Measurements from ENCODE around the gene FHIT.

FHIT gene

DNA sequence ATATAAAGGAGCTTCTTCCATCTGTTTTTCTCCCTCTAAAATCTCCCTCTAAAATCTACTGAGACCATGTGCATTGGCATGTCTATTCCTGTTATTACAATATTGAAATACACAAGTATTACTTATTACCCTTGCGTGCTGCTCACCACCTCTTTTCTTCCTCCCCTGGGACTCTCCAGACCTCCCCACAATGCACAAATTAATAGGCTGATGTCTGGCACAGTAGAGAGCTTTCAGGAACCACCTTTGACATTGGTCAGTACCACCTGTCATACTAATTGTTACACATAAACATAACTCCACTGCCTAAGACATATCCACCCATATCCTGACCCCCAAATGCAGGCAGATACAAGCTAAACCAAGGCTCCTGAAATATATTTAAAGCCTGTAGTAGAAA lies 722.6 kb downstream of the FHIT start:
- ChIA-PET CTCF (no interaction called here), POLR2A (ENCODE audit: low non-redundant PET) (no interaction called here)
- no peak for DNase-seq (ENCODE audit: low spot score)
- TF ChIP-seq, protein P1, sequence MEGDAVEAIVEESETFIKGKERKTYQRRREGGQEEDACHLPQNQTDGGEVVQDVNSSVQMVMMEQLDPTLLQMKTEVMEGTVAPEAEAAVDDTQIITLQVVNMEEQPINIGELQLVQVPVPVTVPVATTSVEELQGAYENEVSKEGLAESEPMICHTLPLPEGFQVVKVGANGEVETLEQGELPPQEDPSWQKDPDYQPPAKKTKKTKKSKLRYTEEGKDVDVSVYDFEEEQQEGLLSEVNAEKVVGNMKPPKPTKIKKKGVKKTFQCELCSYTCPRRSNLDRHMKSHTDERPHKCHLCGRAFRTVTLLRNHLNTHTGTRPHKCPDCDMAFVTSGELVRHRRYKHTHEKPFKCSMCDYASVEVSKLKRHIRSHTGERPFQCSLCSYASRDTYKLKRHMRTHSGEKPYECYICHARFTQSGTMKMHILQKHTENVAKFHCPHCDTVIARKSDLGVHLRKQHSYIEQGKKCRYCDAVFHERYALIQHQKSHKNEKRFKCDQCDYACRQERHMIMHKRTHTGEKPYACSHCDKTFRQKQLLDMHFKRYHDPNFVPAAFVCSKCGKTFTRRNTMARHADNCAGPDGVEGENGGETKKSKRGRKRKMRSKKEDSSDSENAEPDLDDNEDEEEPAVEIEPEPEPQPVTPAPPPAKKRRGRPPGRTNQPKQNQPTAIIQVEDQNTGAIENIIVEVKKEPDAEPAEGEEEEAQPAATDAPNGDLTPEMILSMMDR (conservative IDR thresholded peaks at IDR 0.05; ENCODE audit: low read depth): no peak
- no peak overlapping the region for H3K27ac ChIP-seq

DNA sequence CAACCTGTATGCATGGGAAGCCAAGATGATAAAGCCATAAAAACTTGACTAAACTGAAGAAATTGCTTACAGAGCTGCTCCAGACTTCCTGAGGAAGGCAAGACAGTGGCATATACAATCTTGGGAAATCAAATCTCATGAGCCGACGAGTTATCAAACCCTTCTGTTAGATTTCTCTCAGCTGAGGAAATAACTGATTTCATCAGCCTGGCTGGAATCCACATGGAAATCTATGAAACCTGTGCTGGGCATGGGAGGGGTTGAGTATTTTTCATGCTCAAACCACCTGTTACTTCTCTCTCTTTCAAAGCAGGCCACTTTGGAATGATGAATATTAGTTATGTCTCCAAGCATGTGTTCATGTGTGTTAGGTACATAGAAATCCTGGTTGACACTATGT lies 727.7 kb downstream of the FHIT start:
- TF ChIP-seq, protein P1 (conservative IDR thresholded peaks at IDR 0.05; ENCODE audit: low read depth): no peak
- CTCF ChIA-PET: no interaction called here
- POLR2A ChIA-PET (ENCODE audit: low non-redundant PET): no interaction called here
- no peak for DNase-seq (ENCODE audit: low spot score)
- no peak overlapping the region for H3K27ac ChIP-seq

DNA sequence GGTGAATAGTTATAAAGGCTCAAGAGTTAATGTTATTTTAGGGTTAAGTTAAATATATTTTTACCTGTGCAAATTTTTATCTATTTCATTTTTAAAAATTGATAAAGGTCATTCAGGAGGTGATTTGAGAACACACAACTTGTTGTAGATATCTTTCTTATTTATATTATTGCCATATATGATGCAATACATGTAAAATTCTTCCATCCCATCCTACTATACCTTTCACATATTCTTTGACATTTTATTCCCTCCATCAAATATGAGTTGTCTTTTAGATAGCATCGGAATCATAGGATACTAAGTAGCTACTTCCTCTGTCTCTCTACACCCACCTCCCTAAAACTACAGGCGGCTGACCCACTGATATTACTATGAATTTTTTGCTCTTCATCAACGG lies 734.1 kb downstream of the FHIT start:
- no peak overlapping the region for H3K27ac ChIP-seq
- TF ChIP-seq, protein P1 (conservative IDR thresholded peaks at IDR 0.05; ENCODE audit: low read depth): no peak
- DNase-seq (ENCODE audit: low spot score): no peak
- POLR2A ChIA-PET (ENCODE audit: low non-redundant PET): no interaction called here
- CTCF ChIA-PET: no interaction called here

DNA sequence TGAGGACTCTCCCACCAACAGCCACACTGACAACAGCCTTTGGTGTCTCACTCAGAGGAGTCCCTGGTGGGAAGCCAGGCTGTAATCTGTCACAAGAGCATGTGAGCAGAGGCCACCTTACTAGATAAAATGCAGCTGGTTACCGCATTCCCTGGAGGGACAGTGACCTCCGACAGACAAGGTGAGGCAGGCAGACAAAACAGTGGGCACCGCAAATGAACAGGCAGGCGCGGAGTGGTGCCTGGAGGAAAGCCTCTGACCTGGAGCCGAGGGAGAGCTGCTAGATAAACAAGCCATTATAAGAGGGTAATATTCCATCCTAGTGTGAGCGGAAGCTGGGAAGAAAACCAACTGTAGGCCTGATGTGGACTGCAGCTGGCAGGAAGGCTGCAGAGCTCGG lies 736.4 kb downstream of the FHIT start:
- no peak overlapping the region for H3K27ac ChIP-seq
- TF ChIP-seq, protein P1 (conservative IDR thresholded peaks at IDR 0.05; ENCODE audit: low read depth): no peak
- CTCF ChIA-PET: no interaction called here
- DNase-seq (ENCODE audit: low spot score): no peak
- POLR2A ChIA-PET (ENCODE audit: low non-redundant PET): no interaction called here

DNA sequence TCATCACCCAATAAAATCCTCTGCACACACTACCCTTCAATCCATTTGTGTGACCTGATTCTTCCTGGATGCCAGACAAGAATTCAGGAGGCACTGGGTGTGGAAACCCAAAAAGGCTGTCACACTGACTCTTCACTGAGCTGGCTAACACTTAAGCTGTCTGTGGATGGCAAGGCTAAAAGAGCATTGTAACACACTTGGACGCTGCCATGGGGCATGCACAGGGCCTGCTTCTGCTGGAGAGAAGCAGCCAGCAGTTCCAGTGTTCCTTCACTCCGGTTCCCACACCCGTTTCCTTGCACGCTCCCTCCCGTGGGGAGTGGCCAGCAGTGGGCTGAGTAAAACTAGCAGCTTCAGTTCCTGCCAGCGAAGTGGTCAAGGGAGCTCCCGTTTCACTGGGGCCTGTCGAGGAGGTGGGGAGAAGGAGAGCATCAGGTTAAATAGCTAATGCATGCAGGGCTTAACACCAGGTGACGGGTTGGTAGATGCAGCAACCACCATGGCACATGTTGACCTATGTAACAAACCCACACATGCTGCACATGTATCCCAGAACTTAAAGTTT lies 737.1 kb downstream of the FHIT start:
- TF ChIP-seq, protein P1 (conservative IDR thresholded peaks at IDR 0.05; ENCODE audit: low read depth): no peak
- H3K27ac ChIP-seq: no peak overlapping the region
- ChIA-PET CTCF (no interaction called here), POLR2A (ENCODE audit: low non-redundant PET) (no interaction called here)
- no peak for DNase-seq (ENCODE audit: low spot score)

DNA sequence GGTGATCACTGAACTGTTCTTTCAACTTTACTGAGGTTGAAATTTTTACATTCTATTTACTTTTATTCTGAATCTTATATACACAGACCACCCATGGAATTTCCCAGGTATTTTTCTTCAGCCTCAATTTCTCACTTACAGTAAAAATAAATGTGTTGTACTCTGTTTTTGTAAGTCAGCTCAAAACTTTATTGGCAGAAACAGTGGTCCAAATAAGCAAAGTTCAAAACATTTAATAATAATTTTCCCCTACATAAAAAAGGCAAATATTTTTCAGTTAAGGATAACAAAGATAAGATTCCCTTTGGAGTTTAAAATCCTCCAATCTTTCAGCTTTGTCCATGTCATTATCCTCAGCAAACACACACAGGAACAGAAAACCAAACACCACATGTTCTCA lies 738.0 kb downstream of the FHIT start:
- ChIA-PET CTCF (no interaction called here), POLR2A (ENCODE audit: low non-redundant PET) (no interaction called here)
- DNase-seq (ENCODE audit: low spot score): no peak
- H3K27ac ChIP-seq: no peak overlapping the region
- TF ChIP-seq, protein P1 (conservative IDR thresholded peaks at IDR 0.05; ENCODE audit: low read depth): no peak

DNA sequence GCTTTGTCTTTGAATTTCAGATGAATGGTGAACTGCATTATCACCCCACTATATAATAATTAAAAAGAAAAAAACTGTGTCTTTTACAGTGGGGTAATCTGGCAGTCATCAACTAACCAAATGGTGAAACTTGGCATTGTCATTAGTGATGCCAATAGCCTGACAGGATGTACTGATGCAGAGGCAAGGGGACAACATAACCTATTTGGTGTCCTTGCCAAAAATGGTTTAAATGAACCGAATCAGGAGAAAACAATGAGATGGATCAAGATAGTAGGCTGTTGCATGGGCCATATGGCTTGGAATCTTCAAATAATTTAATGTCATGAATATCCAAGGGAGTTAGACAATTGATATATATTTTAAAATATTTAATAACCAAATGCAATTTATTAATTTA lies 738.7 kb downstream of the FHIT start:
- no peak for DNase-seq (ENCODE audit: low spot score)
- ChIA-PET CTCF (no interaction called here), POLR2A (ENCODE audit: low non-redundant PET) (no interaction called here)
- TF ChIP-seq, protein P1 (conservative IDR thresholded peaks at IDR 0.05; ENCODE audit: low read depth): no peak
- no peak overlapping the region for H3K27ac ChIP-seq
